ACHN (cell line): Measurements from ENCODE around the gene RACGAP1.

Source experiments
- DNase-seq: peaks from one replicate; pipeline ENCODE4 v3.0.0-alpha.2; 2015
- in situ Hi-C: cut with HindIII; loops from 2 replicates; pipeline ENCODE4 v1.10.0; 2017; ENCODE audit warnings: low sequenced_read_pairs, low pct_ligation_motif_present, low pct_unique_long_range_greater_than_20kb

The RACGAP1 gene

GRCh38 chr12:49942512-49942893, 82.8 kb downstream of the RACGAP1 start:
- DNase-seq = no peak
- in situ Hi-C loops = no loop called here

- DNase-seq = no peak
- in situ Hi-C loops = no loop called here
Measured at GRCh38 chr12:49941556-49942511, 83.5 kb downstream of the RACGAP1 start.

GRCh38 chr12:49939707-49940106, 85.6 kb downstream of the RACGAP1 start:
- in situ Hi-C loops = no loop called here
- DNase-seq = no peak

GRCh38 chr12:49939307-49939706, 86.0 kb downstream of the RACGAP1 start:
- no peak for DNase-seq
- in situ Hi-C loops = no loop called here
